Measurements from ENCODE around the gene COA3.

Gene COA3

DNA sequence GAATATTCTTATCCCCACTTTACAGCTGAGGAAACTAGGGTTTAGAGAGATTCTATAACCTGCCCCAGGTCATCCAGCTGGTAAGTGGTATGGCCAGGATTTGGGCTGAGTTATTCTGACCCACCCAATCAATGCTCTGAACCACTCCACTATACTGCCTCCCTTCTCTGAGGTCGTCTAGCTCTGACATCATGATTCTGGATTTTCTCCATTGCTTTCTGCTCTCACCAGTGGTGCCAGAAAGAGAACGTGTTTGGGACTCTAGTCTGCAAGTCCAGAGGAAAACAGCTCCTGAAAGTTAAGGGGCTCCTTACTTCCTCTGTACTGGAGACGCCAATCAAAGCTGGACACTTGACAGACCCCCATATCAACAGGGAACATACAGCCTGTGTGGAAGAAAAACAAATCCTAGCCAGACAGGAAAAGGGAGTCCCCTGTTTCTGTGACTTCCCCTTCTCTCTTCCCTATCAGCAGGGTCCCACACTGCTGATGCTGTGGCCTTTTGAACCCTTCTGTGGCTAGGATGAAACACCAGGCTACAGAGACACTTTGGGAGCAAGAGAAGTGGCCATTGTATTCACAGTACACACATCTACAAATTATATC, 47.7 kb downstream of the COA3 start:
- no peak for DNase-seq (ENCODE audit: low read depth)

DNA sequence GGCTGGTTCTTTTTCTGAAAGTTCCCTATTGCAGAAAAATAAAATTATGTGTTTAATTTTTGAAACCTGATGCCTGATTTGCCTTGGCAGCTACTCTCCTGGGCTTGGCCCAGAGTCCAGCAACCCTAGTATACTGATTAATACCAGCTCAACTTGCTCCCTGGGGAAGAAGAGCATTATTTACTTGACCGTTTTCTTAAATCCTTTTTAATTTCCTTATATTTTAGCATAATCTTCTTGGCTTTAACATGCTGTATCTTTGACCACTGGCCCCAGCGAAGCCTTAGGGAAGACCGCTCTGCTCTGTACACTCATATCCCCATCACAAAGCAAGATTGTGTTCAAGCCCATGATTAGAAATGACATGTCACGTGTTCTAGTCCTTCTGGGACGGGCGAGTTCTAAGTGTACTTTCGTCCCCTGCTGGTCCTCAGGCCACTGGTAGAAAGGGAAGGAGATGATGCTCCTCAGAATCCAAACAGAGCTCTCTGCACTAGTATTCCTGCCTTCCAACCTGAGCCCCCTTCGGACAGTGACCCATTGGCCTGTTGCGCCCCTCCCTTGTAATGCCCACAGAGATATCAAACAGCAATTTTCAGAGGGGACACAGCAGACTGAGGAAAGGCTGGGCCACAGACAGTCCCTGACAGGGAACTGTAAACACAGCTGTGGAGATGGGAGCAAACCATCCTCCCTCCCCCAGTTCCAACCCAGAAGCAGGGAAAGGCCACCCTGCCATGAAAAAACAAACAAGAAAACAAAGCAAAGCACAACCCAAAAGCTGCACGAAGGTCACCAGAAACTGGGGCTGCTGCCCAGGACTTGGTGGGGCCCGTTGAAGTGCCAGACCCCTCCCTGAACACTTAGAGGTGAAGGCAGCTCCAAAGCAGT, 49.4 kb downstream of the COA3 start:
- peak; percentile 43 for DNase-seq (ENCODE audit: low read depth)

DNA sequence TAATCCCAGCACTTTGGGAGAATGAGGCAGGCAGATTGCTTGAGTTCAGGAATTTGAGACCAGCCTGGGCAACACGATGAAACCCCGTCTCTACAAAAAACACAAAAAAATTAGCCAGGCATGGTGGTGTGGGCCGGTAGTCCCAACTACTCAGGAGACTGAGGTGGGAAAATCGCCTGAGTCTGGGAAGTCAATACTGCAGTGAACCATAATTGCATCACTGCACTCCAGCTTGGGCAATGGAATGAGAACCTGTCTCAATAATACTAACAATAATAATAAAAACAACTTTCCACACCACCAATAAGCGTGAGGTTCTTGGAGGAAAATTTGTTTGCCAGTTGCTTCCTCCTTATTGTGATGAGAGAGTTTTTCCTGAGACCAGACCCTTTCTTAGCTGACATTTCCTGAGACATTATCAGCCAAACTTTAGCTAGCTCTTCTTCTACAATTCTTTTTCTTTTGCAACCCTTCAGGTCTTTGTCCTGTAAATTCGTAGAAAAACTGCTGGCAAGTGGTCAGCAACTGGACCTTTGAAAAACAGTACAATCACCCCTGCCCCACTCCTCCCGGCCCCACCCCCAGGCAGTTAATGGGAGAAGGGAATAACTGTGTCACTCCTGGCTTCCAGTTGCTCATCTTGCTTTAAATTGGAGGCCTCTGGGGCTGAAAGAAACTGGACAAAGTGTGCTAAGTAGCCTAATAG, 50.1 kb downstream of the COA3 start:
- DNase-seq (ENCODE audit: low read depth): no peak

Data from stromal cell of bone marrow (primary cell).